HFF-Myc (cell line): ENCODE measurements around the gene ANAPC1.
"Not testable (repeated sequence)": the region's sequence is repeated elsewhere in the genome, so short reads cannot be mapped to it uniquely, and the experiment has no call there.

Source experiments
- DNase-seq: peaks from one replicate; pipeline ENCODE4 v3.0.0-alpha.2; 2011; ENCODE audit warnings: low read depth; ENCODE audit errors: extremely low read depth
- H3K4me3 ChIP-seq: replicated peaks from 2 replicates; pipeline ENCODE4 v1.5.1; 2011; ENCODE audit warnings: low read depth, mild to moderate bottlenecking, control low read depth, low read length
- TF ChIP-seq, protein P1 (sequence below): IDR thresholded peaks from 2 replicates; pipeline ENCODE4 v1.5.1; 2012; ENCODE audit warnings: mild to moderate bottlenecking, low read depth, low read length, control low read depth; ENCODE audit errors: missing control alignments

Gene ANAPC1

DNA sequence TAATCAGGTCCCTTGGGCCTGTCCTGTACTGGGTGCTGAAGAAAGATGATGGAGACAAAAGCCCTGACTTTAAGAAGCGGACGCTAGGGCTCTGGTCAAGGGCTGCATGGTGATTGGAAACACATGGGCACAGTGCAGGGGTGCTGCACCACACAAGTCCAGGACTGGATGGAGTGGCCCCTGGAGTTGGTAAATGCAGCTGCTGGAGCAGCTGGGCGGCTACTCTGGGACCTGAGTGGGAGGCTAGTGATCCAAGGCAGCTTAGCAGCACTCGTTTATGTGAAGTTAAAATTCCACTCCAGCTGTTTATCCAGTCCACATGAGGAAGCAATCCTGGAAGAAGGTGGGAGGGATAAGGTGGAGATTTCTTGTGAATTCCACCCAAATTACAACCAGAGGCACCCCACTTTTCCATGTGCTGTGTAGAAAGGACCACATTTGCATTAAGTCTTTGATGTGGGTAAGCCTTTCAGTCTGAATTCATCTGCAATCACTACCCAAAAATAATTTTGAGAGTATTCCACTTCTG is 39.3 kb upstream of the ANAPC1 start:
- no peak overlapping the region for H3K4me3 ChIP-seq
- TF ChIP-seq, protein P1, sequence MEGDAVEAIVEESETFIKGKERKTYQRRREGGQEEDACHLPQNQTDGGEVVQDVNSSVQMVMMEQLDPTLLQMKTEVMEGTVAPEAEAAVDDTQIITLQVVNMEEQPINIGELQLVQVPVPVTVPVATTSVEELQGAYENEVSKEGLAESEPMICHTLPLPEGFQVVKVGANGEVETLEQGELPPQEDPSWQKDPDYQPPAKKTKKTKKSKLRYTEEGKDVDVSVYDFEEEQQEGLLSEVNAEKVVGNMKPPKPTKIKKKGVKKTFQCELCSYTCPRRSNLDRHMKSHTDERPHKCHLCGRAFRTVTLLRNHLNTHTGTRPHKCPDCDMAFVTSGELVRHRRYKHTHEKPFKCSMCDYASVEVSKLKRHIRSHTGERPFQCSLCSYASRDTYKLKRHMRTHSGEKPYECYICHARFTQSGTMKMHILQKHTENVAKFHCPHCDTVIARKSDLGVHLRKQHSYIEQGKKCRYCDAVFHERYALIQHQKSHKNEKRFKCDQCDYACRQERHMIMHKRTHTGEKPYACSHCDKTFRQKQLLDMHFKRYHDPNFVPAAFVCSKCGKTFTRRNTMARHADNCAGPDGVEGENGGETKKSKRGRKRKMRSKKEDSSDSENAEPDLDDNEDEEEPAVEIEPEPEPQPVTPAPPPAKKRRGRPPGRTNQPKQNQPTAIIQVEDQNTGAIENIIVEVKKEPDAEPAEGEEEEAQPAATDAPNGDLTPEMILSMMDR: no peak
- peak; percentile 85 for DNase-seq

DNA sequence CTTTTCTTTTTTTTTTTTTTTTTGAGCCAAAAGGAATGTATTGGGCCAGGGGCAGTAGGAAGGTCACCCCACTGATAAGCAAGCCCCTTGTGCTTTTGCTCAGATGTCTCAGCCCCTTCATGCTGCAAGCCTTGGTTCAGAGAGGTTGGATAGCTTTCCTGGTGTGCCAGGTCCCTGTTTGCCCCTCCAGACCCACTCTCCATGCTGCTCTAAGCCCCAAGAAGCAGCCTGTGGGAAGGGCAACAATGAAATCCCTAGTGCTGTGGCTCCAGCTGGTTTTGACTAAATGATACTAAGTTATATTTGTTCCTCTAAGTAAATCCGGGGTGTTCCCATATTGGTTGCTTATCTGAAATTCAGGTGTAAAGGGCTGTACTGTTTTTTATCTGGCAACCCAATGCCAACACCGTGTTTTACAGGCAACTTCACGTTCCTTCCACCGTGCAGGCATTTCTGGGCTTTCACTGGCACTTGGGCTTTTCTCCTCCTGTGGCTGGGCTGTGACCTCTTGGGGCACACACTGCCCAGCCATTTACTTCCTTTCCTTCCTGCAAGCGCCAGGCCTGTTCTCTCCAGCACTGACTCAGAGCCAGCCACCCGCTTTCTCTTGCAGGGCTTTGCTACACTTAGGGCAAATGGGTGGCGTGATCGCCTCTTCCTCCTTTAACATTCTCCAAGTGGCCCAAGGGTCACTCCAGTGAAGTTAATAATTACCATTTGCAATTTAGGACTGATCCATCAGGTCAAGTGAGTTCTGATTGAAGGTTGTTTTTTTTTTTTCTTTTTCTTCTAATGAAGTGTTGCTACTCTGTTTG is 36.0 kb upstream of the ANAPC1 start:
- TF ChIP-seq, protein P1: no peak
- no peak for DNase-seq
- no peak overlapping the region for H3K4me3 ChIP-seq

DNA sequence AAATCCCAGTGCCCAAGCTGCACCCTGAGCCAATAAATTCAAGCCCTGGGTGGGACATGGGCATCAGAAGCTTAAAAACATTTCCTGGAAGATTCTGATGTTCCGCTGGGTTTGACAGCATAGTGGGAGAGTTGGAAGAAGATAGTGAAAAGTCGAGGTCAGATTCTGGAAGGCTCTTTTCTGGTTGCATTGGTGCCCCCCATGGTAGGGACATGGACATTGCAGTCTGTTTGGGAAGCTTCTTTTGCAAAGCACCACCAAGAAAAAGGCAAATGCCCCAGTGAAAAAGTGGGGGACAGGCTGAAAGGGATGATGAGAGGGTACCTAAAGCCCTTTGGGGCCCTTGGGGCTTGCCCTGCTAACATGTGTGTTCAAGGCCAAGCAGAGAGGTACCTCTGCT is 35.4 kb upstream of the ANAPC1 start:
- TF ChIP-seq, protein P1: no peak
- no peak for DNase-seq
- H3K4me3 ChIP-seq: no peak overlapping the region

DNA sequence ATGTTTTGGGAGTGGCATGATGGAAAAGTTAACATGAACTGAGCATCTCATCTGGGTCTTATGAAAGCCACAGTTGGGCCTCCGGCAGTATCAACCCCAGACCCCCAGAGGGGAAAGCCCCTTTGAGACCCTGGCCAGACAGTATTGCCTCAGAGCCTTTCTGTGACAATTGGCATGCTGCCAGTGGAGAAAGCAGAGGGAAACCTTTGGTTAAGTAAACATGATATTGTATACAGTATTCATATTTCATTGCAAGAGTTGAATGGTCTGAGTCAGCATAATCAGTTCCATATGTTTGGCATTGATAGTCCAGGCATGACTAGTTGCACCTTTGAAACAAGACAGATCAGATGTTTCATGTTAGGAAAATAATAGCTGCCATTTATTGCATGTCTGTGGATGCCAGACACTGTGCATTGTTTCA is 34.4 kb upstream of the ANAPC1 start:
- H3K4me3 ChIP-seq: no peak overlapping the region
- DNase-seq: peak; percentile 97
- TF ChIP-seq, protein P1: no peak

DNA sequence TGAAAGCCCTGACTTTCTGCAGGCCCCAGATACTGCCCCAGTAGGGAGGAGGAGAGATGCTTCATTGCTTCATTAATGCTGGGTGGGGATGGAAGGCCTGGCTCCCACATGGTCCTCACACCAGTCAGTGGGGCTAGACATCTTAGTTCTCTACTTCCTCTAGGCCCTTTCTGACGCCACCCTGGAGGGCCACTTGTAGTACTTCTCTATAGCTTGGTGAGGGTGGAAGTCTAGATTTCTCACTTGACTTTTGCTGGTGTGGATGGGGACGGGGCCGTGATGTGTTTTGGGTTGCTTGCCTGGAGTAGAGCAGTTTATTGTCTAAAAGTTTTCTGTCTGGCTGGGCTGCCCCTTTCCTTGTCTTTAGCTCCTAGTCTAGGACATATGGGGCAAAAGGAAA is 33.1 kb upstream of the ANAPC1 start:
- TF ChIP-seq, protein P1: no peak
- DNase-seq: no peak
- H3K4me3 ChIP-seq: no peak overlapping the region

DNA sequence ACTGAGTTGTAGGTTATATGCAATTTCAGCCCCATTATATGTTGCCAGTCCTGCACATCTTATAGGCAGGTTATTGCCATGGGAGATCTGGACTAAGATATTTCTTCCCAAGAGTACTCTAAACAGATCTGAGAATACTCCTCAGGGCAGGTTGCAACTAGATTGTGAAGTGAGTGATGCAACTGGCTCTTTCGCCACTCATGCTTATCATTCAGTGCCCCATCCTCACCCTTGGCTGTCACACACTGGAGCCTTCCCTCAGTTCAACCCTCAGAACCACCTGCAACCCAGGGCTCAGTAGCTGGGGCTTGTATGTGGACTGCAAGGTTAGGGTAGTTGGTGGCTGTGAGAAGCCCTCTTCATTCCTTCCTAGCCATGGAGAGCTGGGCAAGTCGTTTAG is 28.6 kb upstream of the ANAPC1 start:
- TF ChIP-seq, protein P1: no peak
- H3K4me3 ChIP-seq: no peak overlapping the region
- no peak for DNase-seq

DNA sequence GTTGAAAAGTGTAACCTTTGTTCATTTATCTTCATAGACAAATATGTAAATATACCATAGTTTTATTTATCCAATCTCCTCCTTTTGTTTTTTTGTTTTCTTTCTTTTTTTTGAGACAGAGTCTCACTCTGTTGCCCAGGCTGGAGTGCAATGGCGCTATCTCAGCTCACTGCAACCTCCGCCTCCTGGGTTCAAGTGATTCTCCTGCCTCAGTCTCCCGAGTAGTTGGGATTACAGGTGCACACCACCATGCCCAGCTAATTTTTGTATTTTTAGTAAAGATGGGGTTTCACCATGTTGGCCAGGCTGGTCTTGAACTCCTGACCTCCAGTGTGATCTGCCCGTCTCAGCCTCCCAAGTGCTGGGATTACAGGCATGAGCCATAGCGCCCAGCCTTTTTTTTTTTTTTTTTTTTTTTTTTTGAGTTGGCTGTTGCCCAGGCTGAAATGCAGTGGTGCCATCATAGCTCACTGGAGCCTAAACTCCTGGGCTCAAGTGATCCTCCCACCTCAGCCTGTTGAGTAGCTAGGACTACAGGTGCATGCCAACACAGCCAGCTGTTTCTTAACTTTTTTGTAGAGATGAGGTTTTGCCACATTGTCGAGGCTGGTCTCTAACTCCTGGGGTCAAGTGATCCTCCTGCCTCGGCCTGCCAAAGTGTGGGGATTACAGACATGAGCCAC is 27.4 kb upstream of the ANAPC1 start:
- DNase-seq, H3K4me3 ChIP-seq: not testable (repeated sequence)
